GM12872 (cell line): ENCODE data around the gene EFCAB6.

Experiments used
- TF ChIP-seq, protein P1 (sequence below): IDR thresholded peaks from 3 replicates; pipeline ENCODE4 v1.5.1; 2011; ENCODE audit warnings: low read depth, mild to moderate bottlenecking, low read length, moderate library complexity; ENCODE audit not compliant: insufficient read depth

The EFCAB6 gene

GRCh38 chr22:43553451-43554258, 258.4 kb downstream of the EFCAB6 start:
- TF ChIP-seq, protein P1, sequence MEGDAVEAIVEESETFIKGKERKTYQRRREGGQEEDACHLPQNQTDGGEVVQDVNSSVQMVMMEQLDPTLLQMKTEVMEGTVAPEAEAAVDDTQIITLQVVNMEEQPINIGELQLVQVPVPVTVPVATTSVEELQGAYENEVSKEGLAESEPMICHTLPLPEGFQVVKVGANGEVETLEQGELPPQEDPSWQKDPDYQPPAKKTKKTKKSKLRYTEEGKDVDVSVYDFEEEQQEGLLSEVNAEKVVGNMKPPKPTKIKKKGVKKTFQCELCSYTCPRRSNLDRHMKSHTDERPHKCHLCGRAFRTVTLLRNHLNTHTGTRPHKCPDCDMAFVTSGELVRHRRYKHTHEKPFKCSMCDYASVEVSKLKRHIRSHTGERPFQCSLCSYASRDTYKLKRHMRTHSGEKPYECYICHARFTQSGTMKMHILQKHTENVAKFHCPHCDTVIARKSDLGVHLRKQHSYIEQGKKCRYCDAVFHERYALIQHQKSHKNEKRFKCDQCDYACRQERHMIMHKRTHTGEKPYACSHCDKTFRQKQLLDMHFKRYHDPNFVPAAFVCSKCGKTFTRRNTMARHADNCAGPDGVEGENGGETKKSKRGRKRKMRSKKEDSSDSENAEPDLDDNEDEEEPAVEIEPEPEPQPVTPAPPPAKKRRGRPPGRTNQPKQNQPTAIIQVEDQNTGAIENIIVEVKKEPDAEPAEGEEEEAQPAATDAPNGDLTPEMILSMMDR = no peak

DNA sequence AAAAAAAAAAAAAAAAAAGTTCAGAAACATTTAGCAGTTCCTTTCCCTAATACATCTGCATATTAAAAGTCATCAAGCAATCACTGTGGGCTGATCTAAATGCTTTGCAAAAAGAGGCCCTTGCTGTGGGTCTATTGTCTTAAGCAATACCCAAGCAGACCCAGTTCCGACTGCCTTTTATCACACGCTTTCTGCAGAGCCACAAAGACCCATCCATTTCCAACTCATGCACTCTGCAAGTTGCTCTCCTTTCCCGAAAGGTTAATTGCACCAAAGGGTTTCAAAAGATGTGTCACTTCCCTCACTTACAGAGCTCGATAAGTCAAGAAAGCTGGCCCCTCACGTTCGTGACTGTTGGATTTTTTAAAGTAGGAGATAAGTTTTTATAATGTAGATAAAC, 261.4 kb downstream of the EFCAB6 start:
- TF ChIP-seq, protein P1 = no peak

DNA sequence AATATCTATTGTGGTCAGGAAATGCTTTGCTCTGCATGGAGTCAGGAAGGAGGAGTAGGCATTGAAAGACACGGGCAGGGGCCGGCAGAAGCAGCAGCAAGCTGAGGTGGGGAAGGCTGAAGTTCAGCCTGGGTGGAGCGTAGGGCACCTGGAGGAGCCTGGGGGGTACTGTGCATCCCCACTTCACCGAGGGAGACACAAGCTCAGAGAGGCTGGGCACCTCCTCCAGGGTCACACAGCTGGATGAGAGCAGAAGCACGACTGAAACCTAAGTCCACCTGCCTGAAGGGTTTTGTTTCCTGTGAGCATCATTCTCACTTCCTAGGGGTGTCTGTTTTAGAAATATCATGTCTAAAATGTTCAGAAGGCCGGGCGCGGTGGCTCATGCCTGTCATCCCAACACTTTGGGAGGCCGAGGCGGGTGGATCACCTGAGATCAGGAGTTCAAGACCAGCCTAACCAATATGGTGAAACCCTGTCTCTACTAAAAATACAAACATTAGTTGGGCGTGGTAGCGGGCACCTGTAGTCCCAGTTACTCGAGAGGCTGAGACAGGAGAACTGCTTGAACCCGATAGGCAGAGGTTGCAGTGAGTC, 262.0 kb downstream of the EFCAB6 start:
- TF ChIP-seq, protein P1 = no peak

DNA sequence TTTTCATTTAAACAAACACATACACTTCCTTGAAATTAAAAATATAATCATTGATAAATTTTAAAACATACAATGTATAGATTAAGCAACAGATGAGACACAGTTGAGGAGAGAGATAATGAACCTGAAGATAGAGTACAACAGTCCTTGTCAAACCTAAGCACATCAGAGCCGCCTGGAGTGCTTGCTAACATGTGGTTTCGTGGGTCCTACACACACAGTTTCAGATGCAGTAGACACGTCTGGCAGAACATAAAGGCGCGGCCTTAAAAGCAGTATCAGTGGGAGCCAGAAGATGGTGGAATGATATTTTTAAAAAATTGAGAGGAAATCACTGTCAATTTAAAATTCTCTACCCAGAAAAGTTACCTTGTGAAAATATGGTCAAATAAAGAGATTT, 265.9 kb downstream of the EFCAB6 start:
- TF ChIP-seq, protein P1 = no peak

DNA sequence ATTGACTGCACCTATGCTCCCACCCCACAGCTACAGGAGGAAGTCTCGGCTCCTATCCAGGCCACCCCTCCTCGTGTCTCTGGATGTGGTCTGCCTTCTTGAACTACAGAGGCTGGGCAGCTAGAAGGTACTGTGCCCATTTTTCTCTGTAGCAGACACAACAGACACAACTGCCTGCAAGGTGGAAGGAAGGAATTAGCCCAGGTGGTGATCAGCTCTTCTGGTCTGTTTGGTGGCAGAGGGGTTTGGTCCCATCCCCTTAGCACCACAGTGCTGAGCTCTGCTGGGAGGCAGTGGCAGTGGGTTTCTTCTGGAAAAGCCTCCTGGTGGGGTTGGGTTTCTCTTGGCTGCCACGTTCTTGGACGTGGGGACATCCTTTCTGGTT, 267.8 kb downstream of the EFCAB6 start:
- TF ChIP-seq, protein P1 = no peak

- TF ChIP-seq, protein P1 = no peak
These were observed 268.4 kb downstream of the EFCAB6 start for GRCh38 chr22:43543522-43544288.
